RWPE1 (cell line): ENCODE results near the gene ZNF180.

Source experiments
- CTCF ChIA-PET: fragments of 350-600 bp; sonication (Branson Sonifier 250); formaldehyde crosslinking; extraction: SDS; loops from one replicate; lab custom pipeline; 2021; lab: Yijun Ruan, JAX
- POLR2A ChIA-PET: fragments of 400-600 bp; formaldehyde crosslinking; extraction: SDS; loops from one replicate; lab custom pipeline; 2020; ENCODE audit warnings: antibody characterized with exemption; ENCODE audit not compliant: low non-redundant PET; lab: Yijun Ruan, JAX
- DNase-seq: peaks from one replicate; pipeline ENCODE4 v3.0.0; 2012; ENCODE audit warnings: low spot score
- H3K27ac ChIP-seq: fragments of 450-650 bp; 2 replicates; pipeline ENCODE4 v1.5.1; 2017
- TF ChIP-seq, protein P1 (sequence below): fragments of 450-650 bp; conservative IDR thresholded peaks from 2 replicates; pipeline ENCODE4 v1.5.1; 2017; ENCODE audit warnings: low read depth, mild to moderate bottlenecking

Gene ZNF180

DNA sequence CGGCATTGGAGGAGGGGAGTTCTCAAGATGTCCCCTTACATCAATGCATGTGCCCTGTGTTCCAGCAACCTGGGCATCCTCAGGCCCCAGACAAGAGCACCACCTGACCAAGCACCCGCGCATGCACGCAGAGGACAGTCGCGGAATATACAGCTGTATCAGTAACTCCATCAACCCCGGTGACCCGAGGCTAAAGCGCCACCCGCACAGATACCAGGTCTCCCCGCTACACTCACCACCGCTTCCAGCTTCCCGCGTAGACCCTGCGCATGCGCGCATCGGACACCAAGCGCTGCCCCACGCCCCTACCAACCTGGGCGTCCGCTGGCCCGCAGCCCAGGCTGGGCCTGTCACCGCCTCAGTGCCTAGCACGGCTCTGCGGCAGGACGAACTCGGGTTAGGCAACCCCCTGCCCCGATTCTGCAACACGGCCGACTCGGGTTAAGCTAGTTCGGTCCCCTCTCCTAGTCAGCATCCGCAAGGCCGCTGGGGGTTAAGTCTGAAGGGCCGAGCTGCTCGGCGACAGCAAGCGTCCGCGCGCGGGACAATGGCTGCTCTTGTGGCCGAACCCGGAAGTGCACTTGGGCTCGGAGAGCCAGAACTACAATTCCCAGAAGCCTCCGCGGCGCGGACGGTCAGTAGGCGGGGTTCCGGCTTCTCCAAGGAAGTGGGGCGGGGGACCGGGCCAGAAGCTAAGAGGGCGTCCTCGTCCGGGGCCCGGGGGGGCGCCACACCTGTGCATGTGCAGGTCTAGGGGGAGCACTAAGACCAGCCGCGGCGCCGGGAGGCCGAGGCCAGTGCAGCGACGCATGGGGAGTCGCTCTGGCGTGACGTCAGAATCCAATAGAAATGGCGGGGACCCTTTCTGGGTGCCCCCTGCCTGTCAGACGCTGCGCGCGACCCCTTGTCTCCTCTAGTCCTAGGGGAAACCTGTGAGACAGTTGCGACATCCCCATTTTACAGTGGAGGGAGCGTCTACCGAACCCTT lies at the start of gene ZNF180:
Gene ZNF180 (minus strand): TSS at position 561 of the 988 bp plus-strand sequence. CDS start 3,188 bp downstream, outside the sequence.
- POLR2A ChIA-PET = interaction anchor here (0.6 to 0.9 kb wide), 2 partner anchors 240 to 288 kb away, joined by 3 read pairs; partner anchors contain the start of gene ZNF227
- CTCF ChIA-PET = interaction anchor here (0.5 to 0.7 kb wide), 2 partner anchors 11 to 349 kb away, joined by 3 to 6 read pairs; no protein-coding TSS in a partner anchor

DNA sequence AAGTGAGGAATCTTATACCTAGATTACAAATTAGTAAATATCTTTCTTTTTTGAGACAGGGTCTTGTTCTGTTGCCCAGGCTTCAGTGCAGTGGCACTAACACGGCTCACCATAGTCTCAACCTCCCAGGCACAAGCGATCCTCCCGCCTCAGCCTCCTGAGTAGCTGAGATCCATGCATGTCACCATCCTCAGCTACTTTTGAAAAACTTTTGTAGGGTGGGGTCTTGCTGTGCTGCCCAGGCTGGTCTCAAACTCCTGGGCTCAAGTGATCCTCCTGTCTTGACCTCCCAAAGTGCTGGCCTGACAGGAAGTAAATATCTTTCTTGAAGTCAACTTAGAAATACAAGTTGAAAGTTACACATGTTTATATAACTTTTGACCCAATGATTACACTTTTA lies 49.2 kb upstream of the ZNF180 start:
- POLR2A ChIA-PET = no interaction called here
- no peak for DNase-seq
- TF ChIP-seq, protein P1, sequence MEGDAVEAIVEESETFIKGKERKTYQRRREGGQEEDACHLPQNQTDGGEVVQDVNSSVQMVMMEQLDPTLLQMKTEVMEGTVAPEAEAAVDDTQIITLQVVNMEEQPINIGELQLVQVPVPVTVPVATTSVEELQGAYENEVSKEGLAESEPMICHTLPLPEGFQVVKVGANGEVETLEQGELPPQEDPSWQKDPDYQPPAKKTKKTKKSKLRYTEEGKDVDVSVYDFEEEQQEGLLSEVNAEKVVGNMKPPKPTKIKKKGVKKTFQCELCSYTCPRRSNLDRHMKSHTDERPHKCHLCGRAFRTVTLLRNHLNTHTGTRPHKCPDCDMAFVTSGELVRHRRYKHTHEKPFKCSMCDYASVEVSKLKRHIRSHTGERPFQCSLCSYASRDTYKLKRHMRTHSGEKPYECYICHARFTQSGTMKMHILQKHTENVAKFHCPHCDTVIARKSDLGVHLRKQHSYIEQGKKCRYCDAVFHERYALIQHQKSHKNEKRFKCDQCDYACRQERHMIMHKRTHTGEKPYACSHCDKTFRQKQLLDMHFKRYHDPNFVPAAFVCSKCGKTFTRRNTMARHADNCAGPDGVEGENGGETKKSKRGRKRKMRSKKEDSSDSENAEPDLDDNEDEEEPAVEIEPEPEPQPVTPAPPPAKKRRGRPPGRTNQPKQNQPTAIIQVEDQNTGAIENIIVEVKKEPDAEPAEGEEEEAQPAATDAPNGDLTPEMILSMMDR = no peak
- no peak overlapping the region for H3K27ac ChIP-seq
- CTCF ChIA-PET = interaction anchor here (1.1 kb wide), 1 partner anchor 27 kb away, joined by 3 read pairs; no protein-coding TSS in a partner anchor

More for the DNA sequence above, at the start of gene ZNF180:
- peak within 1 kb of the TSS; percentile 86 for H3K27ac ChIP-seq
- TF ChIP-seq, protein P1 = peak; percentile 21; the same call in 1 of the 2 replicates
- peak; percentile 93 for DNase-seq

GRCh38 chr19:44548736-44549135 lies 48.4 kb upstream of the ZNF180 start:
- TF ChIP-seq, protein P1 = no peak
- ChIA-PET POLR2A (no interaction called here), CTCF (no interaction called here)
- peak; percentile 13 for DNase-seq
- no peak overlapping the region for H3K27ac ChIP-seq

DNA sequence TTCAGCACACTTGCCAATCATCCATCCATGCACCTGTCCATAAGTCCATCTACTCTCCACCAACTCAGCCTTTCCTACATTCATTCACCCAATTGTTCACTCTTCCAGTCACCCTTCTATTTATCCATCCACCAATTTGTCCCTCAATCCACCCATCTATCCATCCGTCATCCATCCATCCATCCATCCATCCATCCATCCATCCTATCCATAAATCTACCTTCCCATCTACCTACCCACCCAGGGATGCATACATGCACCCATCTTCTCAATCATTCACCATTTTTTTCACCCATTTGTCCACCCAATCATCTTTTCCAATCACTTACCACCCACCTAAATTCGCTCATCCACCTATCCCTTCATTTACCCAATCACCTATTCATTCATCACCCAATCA lies 43.7 kb upstream of the ZNF180 start:
- no peak for DNase-seq
- CTCF ChIA-PET = no interaction called here
- POLR2A ChIA-PET = no interaction called here

GRCh38 chr19:44542671-44543070 lies 42.3 kb upstream of the ZNF180 start:
- TF ChIP-seq, protein P1 = no peak
- ChIA-PET CTCF (interaction anchor here (0.7 kb wide), 1 partner anchor 101 kb away, joined by 3 read pairs; the partner anchor contains the start of gene PVR), POLR2A (no interaction called here)
- no peak overlapping the region for H3K27ac ChIP-seq
- DNase-seq = no peak

More for the DNA sequence above, 43.7 kb upstream of the ZNF180 start:
- H3K27ac ChIP-seq = no peak overlapping the region
- TF ChIP-seq, protein P1 = no peak

DNA sequence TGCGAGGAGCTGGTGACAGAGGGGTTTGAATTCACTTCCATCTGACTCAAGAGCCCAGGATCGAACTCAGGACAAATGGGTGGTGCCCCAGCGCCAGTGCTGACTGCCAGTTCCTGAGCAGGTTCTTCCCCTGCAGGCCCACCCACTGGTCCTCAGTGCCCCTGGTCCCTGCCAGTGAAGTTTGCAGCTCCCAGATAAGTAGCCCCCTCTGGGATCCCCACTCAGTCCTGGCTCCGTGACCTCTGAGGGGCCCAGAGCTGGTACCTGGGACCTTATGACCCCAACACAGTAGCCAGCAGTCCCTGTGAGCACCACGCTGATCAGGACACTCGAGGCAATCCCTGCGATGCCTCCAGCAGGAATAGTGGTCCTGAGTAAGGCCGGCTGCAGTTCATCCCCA lies 40.4 kb upstream of the ZNF180 start:
- TF ChIP-seq, protein P1 = no peak
- DNase-seq = no peak
- no peak overlapping the region for H3K27ac ChIP-seq
- ChIA-PET POLR2A (no interaction called here), CTCF (interaction anchor here (0.7 kb wide), 1 partner anchor 105 kb away, joined by 3 read pairs; no protein-coding TSS in a partner anchor)
